ENCODE measurements around the gene SPCS1.

GRCh38 chr3:52660046-52660445 is 45.9 kb upstream of the SPCS1 start:
- no peak for TF ChIP-seq CTCF (IDR thresholded peaks at IDR 0.05)
- no peak for TF ChIP-seq POLR2A (IDR thresholded peaks at IDR 0.05)
